Inferior parietal cortex (tissue), 1 donor: ENCODE data around the gene CAB39.
"Not testable (repeated sequence)": the region's sequence is repeated elsewhere in the genome, so short reads cannot be mapped to it uniquely, and the experiment has no call there.

Source experiments
- DNase-seq: peaks from one replicate; pipeline ENCODE4 v3.0.0-alpha.2; 2016; ENCODE audit errors: extremely low spot score

Gene CAB39

GRCh38 chr2:230715201-230715600 lies 2.6 kb downstream of the CAB39 start:
- no peak for DNase-seq

DNA sequence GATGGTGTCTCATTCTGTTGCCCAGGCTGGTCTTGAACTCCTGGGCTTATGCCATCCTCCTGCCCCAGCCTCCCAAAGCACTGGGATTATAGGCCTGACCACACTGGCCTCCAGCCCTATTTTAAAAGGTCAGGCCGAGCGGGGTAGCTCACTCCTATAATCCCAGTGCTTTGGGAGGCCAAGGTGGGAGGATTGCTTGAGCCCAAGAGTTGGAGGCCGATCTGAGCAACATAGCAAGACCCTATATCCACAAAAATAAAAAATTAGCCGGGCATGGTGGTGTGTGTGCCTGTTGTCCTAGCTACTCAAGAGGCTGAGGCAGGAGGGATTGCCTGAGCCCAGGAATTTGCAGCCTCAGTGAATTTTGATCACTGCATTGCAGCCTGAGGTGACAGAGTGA lies 3.9 kb downstream of the CAB39 start:
- no peak for DNase-seq

- no peak for DNase-seq
Observed at GRCh38 chr2:230717600-230717999, 5.0 kb downstream of the CAB39 start.

- no peak for DNase-seq
Observed at GRCh38 chr2:230719340-230719739, 6.7 kb downstream of the CAB39 start.

DNA sequence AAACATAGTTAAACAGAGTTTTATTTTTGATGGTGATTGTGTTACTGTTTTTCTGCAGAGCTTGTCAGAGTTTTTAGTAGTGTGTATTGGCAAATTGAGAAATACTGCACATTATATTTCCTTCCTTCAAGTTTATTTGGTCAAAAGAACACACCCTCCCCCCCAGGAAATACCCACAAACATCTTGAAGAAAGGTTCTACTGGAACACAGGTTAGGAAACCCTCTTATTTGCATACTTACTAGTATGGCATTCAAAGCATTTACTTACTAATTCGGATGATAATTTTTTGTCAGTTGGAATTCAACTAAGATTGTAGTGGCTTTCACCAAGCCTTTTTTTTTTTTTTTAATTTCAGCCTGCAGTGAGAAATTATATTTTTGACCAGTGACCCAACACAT lies 9.1 kb downstream of the CAB39 start:
- no peak for DNase-seq

DNA sequence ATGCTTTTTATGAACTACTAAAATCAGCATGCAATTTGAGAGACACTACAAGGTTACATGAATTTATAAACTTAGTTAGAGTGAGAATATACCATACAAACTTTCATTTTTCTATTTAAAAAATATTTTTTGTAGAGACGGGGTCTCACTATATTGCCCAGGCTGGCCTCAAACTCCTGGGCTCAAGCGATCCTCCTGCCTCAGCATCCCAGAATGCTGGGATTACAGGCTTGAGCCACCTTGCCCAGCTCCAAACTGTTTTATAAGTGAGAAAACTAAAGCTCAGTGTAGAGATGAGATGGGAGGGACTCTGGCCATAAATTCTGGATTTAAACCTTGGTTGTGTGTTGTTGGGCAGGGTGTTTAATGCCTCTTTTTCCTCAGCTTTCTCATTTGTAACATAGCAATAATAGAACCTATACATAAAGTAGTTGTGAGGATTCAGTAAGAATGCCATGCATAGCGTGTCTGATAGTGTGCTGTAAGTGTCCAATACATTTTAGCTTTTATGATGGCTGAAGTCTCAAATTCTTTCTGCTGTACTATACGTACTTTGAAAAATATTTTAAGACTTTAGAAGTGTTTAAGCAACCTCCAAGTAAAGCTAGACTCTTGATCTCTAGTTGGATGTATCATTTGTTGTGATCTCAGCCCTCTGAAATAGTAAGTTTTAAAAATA lies 9.7 kb downstream of the CAB39 start:
- no peak for DNase-seq

- no peak for DNase-seq
Observed at GRCh38 chr2:230723363-230723762, 10.7 kb downstream of the CAB39 start.

GRCh38 chr2:230724957-230725356 lies 12.3 kb downstream of the CAB39 start:
- not testable (repeated sequence) for DNase-seq

- DNase-seq: no peak
Observed at GRCh38 chr2:230731512-230731911, 18.9 kb downstream of the CAB39 start.

DNA sequence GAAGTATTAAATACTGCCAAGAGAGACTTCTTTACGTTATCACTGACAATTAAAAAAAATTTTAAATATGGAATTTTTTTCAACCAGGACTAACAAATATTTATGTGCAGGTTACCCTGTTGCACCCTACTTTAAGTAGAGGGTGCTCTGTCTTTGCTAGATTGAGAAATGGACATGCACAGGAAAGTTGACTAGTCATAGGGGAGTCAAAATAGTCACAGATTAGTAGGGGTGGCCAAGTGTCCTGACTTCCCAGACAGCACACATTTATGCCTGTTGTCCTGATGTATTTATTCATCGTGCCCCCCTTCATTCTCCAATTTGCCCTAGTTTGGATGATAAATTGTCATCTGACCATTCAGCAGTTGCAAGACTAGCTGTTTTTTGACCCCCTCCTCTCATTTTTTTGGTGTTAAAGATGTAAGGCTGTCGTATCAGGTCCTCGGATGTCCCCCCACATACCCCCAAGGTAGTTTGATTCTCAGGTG lies 20.3 kb downstream of the CAB39 start:
- DNase-seq: no peak

DNA sequence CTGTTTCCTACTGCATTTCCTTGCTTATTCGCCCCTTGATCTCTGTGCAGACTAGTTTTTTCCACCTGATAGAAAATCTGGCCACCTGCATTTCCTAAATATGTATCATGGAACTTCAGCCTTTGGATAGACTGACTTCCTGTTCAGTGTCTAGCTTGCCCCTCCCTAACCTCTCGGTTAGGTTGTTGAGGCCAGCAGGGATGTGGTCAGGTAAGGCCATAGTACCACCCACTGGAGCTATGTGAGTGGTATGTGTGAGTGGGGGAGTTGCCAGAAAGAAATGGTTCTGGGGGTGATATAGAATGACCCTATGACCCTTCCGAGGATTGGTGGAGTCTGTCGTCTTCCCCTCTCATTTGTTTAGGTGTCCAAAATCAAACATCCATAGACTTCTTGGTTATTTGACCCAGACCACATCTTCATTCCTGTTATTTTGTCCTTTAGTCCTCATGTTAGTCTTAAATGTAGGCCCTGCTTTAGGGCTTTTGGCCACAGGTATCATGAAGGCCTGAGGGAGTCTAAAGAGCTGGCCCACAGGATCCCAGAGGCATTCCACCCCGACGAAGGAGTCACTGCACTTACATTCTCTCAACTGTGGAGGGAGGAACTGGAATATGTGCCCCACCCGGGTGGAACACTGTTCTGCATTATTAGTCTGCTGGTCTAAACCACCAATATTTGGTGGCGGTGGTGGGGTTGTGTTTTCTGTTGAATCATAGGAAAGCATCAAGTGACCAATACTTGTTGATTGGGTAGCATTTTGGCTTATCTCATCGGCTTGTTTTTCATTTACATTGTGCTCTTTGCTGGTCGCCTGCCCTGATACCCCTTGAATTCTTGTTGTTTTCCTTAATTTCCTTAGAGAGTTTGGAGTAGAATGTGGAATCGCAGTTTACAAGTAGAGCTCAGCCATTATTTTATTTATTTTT lies 21.9 kb downstream of the CAB39 start:
- no peak for DNase-seq

GRCh38 chr2:230735884-230736283 lies 23.2 kb downstream of the CAB39 start:
- no peak for DNase-seq

GRCh38 chr2:230737300-230737699 lies 24.7 kb downstream of the CAB39 start:
- DNase-seq: no peak

GRCh38 chr2:230737791-230738226 lies 25.2 kb downstream of the CAB39 start:
- DNase-seq: no peak

DNA sequence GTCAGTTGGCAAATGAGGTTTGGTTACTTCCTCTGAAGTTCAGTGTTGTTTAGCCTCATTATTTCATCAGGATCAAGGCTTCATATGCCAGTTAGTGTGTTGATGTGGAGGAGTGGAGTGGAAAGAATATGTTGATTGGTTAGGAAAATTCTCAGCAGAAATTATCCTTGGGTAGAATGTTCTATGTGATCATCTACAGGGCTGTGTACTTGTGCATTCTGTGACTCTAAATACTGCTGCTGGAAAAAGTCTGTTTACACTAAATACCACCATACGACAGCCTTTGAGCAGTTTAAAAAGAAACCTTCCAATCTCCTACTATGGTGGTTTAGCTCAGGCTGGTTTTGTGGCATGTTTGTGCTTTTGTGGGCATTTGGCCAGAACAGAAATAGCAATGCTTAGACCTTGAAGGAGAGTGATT lies 25.8 kb downstream of the CAB39 start:
- DNase-seq: no peak

- DNase-seq: no peak
Observed at GRCh38 chr2:230738924-230739323, 26.3 kb downstream of the CAB39 start.

DNA sequence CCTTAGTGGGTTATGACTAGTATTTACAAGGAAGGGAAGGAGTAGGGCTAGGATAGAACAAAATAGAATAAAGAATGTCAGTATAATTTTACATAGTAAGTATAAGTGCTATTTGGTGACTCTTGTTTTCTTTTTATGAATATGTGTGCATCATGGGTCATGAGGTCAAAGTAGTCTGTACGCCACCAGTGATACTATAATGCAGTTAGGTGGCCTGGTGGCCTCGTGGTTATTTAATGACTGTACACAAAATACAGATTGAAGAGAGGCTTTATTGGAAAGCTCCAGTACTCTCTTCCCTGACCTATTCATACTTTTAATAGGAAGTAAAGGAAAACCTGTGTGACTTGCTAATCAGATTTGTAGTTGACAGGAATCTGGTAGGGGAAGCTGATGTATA lies 27.3 kb downstream of the CAB39 start:
- no peak for DNase-seq

GRCh38 chr2:230742781-230743180 lies 30.1 kb downstream of the CAB39 start:
- no peak for DNase-seq

GRCh38 chr2:230746213-230746612 lies 33.6 kb downstream of the CAB39 start:
- DNase-seq: no peak

- DNase-seq: no peak
Observed at GRCh38 chr2:230748087-230748486, 35.4 kb downstream of the CAB39 start.

- DNase-seq: no peak
Observed at GRCh38 chr2:230749111-230749510, 36.5 kb downstream of the CAB39 start.

DNA sequence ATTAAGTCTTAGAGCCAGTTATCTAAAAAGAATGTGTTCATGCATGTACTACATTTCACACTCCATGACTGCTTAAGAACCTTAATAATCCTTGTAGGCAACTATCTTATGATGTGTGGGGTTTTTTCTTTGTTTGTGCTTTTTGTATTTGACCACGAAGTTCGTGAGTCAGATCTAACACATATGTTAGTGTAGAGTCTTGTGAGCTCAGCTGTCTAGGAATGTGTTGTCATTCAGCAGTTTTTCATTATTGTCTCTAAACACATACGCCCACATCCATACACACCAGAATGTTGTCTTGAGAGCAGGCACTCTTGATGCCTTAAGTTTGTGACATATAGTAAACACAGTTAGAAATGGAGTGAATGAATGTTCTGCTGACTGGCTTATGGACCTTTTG lies 38.4 kb downstream of the CAB39 start:
- DNase-seq: no peak

- no peak for DNase-seq
Observed at GRCh38 chr2:230754200-230754599, 41.6 kb downstream of the CAB39 start.
